Right lung (tissue), 5 donors: ENCODE results near the gene CLEC20A. TPM values are rescaled to one million over a fixed set of nuclear protein-coding genes. Genes with fewer than 3 reads are reported as not detected.
"Not testable (repeated sequence)": the region's sequence is repeated elsewhere in the genome, so short reads cannot be mapped to it uniquely, and the experiment has no call there.

Source experiments
- DNase-seq, 2 donors: peaks; one replicate each; pipeline ENCODE4 v3.0.0-alpha.2; 2013
- polyA plus RNA-seq, 5 donors: library from polyadenylated mRNA; unstranded; fragments of 120-200 nt; gene quantifications; one replicate each; pipeline versions ENCODE4 v1.2.1 to v1.2.3, GENCODE V29; 2013; ENCODE audit warnings: inconsistent platforms in 1 of 5, low replicate concordance in 1 of 5; ENCODE audit not compliant: insufficient read length in 5 of 5, insufficient read depth in 1 of 5

CLEC20A gene
- polyA plus RNA-seq, 5 donors, result 0.11 to 0.31 (median 0.18) TPM

DNA sequence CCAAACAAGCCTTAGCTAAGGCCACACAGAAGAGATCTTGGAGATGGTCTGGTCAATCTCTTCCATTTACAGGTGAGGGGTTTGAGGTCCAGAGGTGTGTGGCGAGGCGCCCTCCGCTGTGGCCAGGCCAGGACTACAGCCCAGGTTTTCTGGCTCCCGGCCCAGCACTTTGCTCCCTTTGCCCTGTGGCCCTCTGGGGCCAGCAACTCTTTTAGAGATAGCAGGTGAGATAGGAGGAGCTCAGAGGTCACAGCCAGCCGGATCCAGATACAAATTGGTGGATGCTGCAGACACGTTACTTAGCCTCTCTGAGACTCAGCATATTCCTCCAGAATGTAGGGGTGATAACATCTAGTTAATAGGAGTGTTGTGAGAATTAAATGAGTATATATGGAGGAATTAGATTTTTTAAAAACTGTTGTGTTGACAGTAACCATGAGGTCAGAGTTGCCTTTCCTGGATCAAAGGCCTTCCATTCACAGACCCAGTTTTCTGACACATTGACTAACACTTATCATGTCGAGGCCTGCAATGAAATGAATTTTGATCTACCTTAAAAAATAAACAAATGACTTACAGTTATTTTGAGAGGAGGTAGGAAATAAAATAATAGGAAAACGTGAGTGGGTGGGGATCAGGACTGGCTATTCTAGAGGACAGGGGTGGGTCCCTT lies 32.7 kb upstream of the CLEC20A start:
- no peak for DNase-seq

DNA sequence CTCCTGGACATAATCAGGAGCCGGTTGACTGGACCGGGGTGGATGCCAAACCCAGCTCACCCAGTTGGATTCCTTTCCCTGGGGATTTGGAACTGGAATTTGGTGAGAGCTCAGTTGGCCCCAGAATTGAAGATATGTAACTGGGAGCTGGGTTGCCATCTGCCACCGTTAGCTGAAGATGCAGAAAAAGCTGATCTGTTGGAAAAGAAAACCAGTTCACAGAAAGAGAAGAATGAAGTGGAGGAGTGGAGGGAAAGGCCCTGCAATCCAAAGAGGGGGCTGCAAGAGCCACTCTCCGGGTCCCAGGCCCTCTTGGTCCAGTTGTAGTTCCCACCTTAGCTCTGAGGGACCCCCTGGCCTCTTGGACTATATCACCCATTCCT lies 32.2 kb upstream of the CLEC20A start:
- no peak for DNase-seq

DNA sequence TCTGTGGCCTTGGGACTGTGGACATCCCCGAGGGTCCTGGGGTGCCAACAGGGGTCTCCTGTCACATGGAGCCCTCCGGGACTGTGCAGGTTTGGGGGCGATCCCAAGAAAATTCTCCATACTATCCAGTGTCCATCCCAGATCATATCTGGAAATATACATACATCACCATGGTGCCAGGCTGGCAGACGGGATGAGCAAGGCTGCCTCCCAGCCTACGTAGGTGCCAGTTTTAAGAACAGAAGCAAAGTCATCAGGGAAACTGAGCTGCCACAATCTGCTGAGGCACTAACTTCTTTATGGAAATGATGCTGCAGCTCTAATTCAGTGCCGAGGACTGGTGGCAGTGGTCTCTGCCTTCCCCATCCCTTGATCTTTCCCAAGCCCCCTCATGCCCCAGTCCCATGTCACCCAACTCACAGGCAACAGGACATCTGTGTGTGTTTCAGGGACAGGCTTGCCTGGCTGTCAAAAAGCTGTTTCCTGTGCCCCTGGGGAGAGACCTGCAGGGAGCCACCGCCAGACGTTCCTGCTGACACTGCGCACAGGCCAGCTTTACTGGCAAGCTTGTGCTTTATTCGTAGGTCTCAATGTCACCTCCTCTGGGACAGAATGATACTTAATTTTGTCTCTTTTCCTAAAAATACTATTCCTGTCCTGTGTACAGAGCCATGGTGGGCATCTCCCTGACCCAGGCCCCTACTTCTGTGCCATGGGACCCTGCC lies 31.6 kb upstream of the CLEC20A start:
- no peak for DNase-seq

DNA sequence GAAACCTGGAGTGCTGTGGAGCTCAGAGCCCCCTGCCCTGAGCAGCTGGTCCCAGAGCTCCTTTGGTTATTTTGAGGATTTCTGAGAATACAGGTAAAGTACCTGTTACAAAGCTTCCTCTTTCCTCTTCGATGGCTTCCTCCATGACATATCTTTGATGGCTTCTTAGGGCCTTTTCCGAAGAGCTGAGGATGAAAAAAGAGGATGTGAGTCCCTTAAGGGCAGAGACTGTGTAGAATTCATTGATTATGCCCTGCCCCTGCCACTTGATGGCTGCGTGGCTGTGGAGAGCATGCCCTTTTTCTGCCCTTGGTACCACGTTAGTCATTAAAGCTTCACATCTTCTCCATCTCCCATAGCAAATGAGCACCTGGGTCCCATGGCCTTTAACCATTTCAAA lies 30.4 kb upstream of the CLEC20A start:
- DNase-seq, result no peak

DNA sequence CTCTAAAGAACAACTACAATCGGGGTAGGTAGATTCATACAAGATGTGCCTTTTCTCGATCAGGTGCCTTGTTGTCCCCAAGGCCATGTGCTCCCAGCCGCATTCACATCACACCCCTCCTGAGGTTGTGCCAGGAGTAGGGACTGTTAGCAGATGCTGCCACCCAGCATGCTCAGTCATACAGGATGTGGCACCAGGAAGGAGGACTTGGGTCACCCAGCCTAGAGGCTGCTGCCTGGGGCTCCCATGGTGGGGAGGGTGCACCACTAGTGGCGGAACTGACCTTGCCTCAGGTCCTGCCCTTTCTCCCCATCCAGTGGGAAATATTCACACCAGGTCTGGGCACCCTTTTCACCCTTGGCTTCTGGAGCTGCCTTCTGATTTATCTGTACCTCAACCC lies 24.5 kb upstream of the CLEC20A start:
- no peak for DNase-seq

DNA sequence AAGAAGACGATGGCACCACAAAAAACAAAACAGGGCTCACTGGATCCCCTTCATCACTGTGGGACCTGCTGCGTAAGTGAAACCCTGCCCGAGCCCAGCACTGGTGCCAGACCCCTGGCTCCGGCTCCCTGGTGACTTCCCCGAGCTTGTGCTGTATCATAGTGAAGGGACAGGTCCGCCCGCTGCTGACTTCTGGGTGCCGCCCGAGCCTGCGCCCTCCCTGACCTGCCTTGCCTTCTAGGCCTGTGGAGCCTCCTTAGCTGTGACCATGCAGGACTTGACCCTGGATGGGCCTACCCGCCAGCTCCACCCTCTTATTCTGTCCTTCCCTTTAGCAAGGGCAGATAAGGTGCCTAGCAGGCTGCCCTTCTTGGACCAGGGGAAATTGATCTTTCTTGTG lies 24.0 kb upstream of the CLEC20A start:
- no peak for DNase-seq

DNA sequence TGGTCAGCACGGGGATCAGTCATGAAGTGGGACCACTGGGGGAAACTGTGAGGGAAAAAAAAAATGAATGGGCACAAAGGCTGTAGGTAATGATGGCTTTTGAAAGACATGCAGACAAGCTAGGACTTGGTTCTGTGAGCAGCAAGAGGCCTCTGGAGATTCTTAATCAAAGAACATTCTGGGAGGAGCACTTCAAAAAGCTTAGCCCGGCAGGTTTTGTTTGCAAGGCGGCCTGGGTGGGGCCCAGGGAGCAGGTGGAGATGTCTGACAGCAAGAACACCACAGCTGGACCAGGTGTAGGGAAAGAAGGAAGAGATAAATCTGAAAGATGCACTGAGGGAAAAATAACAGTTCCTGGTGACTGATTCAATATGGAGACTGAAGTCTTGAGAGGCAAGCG lies 22.1 kb upstream of the CLEC20A start:
- no peak for DNase-seq

DNA sequence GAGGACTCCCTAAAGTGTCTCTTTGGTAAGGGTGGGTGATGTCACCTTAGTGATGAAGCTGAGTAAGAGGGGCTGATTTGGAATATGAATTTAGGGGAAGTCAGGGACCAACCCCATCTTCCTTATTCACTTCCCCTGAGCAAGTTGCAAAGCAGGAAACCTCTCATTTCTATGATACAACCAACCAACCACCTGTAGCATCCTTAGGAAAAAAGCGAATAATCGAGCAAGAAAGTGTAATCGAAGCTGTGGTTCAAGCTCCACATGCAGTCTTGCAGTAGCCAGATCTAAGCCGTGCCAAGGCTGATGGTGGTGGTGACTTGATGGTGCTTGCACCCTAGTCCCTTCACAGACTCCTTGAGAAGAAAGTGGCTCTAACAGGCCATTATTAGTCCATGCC lies 19.3 kb upstream of the CLEC20A start:
- no peak for DNase-seq

DNA sequence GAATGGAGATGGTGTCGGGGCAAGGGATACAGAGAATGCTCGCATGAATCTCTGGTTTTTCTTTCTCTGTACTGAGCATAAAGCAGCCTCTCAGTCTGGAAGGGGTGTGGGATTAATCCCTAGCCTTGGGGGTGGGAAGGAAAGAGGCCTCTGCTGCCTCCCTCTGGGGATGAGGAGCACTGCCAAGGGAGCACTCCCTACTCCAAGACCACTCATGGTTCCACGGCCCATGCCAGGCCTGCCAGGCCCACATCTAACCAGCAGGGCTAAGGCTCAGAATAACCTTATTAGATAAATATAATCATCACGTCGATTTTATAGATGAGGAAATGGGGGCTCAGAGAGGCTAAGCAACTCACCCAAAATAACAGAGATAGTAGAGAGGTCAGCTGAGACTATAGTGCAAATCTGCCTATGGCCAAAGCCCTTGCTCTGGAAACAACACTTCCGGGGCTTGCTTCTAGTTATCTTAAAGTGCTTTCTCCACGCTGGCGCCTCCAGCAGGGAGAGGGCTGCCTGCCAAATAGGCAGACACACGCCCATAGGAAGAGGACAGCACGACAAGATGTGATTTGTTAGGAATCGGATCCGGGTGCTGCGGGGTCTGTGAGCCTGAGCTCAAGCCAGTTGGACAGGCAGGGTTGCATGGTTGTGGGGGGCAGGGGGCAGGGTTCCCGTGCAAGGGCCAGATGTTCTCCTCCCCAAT lies 16.7 kb upstream of the CLEC20A start:
- peak; percentile 48 to 56 for DNase-seq

DNA sequence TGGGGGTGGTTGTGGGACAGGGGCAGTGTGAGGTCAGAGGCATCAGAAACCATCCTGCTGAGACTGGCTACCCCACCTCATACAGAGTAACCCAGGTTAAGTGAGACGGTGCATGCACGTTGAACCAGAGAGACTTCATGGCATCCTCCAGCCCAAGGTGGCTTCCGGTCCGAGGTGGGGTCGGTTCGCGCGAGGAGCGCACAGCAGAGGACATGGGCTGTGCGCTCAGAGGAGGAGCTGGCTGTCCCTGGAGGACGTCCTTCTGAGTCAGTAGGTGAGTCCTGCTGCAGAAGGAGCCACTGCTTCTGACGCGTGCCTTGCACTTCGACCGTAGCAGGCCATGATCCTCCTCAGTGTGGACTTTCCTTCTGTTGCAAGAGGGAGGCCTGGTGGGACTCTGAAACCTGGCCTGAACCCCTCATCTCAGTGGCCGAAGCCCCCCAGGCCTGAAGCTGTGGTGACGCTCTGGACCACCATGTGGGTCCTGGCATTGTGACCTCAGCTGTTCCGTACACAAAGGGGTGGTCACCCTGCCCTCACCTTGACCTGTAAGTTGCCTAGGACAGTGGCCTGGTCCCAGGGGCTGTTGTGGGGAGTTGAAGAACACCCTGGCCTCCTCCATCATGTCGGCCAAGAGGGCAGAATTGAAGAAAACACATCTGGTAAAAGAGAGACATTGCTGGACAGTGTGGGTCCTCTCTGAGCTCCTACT lies 16.0 kb upstream of the CLEC20A start, which contains the start of gene TEX35:
TEX35 (plus strand) TSS at position 544 of the 712 bp plus-strand sequence; CDS start at position 624, 80 bp downstream.
- no peak for DNase-seq

DNA sequence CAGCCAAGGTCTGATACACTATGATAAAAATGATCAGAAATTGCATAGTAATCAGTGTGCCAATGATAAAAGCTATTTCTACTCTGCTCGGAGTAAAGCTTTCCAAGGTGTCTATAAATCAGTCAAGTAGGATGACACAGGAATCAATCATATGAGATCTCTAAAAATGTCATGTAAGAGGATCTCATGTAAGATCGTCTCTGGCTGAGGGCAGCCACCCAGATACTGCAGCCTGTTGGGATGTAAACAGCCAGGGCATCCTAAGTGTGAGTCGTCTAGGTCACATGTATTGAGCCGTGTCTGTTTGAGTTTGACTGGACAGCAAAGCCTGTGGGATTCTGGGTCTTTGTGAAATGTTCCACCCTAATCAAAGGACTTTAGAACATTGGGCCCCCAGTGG lies 13.4 kb upstream of the CLEC20A start:
- DNase-seq, result no peak

DNA sequence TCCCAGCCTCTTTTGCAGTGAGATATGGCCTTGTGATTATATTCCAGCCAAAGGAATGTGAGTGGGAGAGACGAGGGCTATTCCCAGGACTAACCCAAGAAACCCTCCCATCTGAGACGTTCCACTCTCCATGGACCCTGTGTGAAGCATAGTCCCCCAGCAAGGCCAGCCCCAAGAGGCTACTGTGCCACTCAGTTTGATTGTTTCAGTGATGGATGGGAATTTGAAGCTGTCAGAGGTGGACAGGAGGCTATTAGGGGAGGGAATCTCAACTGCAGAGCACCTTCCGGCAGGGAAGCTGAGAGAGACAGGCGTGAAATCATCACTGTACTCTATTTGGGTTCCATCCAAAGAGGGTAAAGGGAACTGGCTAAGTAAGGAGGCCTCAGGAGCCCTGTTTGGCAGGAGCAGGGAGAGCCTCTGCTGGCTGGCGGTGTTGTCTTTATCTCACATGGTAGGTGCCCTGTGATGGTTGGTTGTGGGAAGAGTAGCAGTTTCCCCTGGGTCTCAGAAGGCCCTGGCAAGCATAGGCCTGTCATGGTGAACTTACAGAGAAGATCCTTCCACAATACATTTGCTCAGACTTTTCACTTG lies 12.7 kb upstream of the CLEC20A start:
- DNase-seq, result no peak

DNA sequence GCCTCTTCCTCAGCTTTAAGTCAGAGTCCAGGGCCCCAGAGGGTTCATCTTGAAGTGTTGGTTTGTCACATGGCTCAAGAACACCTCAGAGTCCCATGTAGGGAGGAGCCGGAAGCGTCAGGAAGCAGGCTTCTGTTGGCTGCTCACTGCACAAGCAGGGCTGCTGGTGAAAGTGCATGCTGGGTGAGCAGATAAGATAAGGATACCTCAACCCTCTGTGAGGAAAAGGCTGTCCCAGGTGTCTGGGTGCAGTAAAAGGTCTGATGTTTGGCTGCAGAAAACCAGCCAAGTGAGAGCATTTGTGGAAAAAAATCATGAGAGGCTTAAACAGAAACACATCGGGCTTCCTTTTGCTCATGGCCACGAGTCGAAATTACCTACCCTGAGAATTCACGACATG lies 9.9 kb upstream of the CLEC20A start:
- no peak for DNase-seq

DNA sequence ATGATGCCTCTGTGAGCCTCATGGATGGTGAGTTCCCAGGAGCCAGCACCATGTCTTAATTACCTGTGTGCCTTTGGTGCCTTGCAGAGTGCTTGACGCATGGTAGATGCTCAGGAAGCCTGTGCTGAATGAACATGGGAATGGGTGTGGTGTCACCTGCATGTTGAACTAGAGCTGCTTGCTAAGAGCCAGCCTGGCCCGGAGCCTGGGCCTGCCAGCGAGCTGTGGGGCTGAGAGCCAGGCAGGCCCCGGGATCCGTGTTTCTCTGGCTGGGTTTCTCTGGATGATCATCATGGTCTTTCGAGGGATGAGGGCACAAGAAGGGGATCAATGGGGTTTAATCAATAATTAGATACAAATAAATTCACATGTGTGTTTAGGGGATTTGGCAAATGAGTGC lies 9.4 kb upstream of the CLEC20A start:
- no peak for DNase-seq

DNA sequence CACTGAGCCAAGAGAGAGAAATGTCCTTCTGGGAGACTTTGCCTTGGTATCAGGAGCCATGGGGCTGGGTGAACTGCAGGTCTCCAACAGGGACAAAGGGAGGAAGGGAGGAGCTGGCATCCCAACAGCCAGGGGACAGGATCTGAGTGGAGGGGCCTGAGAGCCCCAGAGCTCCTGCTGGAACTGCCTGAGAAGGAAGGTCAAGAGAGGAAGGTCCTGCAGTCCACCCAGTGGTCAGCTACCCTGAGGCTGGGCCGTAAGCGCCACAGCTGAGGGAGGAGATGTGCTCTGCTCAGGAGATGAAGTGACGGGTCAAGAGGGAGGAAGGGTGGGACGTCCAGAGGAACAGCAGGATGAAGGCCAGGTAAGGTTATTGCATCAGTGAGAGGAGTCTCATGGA lies 7.5 kb upstream of the CLEC20A start:
- DNase-seq, result no peak

DNA sequence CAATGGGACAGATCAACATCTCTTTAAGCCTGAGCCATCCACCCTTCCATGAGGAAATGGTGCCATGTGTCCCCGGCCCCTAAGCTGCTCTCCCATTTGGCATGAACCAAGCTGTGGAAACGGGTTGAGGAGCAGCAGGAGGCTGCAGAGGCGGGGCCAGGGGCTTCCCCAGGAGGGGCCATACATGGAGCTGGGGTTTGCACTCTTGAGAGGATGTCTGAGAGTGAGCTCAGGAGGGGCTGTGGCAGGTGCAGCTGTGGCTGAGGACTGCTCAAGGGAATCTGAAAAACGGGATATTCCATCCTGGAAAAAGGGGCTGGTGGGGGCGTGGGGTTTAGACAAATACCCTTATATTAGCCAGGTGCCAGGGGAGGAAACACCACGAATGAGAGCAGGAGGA lies 7.1 kb upstream of the CLEC20A start:
- DNase-seq, result no peak

DNA sequence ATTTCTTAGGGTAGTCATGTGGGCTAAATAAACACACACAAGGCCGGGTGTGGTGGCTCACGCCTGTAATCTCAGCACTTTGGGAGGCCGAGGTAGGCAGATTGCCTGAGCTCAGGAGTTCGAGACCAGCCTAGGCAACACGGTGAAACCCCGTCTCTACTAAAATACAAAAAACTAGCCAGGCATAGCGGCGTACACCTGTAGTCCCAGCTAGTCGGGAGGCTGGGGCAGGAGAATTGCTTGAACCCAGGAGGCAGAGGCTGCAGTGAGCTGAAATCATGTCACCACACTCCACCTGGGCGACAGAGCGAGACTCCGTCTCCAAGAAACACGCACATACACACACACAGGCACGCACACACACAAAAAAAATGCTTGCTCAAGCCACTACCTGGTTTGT lies 6.6 kb upstream of the CLEC20A start:
- DNase-seq, result not testable (repeated sequence)

DNA sequence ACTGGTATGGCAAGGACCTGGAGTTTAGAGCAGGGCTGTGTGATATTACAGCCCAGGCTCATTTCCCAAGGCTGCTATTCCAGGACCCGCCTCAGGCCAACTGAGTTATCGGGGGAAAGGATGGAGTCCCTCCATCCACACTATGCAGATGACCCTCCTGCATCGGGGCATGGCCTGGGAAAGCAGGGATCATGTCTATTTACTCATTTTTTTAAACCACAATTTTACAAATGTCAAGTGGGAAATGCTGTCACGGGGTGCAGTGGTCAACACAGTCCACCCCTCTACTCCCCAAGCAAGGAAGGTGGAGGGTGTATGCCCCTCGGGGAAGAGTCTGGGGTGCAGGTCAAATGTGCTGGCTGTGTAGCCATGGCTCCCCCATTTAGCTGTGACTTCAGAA lies 6.1 kb upstream of the CLEC20A start:
- no peak for DNase-seq

DNA sequence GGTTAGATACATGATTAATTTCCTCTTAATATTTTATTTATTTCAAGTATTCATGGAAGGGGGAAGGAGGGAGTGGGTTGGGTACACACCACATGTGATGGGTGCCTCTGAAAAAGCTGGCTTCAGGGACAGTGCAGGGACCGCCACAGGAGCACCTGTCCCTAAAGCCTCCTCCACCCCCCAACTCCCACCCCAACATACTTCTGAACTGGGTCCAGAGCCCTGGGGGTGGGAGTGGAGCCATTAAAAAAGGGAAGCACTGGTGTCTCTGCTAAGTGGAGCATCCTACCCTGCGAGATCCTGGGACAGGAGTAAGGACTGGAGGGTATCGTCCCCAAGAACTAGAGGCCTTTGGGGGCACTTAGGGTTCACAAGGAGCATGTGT lies 5.6 kb upstream of the CLEC20A start:
- DNase-seq, result no peak

DNA sequence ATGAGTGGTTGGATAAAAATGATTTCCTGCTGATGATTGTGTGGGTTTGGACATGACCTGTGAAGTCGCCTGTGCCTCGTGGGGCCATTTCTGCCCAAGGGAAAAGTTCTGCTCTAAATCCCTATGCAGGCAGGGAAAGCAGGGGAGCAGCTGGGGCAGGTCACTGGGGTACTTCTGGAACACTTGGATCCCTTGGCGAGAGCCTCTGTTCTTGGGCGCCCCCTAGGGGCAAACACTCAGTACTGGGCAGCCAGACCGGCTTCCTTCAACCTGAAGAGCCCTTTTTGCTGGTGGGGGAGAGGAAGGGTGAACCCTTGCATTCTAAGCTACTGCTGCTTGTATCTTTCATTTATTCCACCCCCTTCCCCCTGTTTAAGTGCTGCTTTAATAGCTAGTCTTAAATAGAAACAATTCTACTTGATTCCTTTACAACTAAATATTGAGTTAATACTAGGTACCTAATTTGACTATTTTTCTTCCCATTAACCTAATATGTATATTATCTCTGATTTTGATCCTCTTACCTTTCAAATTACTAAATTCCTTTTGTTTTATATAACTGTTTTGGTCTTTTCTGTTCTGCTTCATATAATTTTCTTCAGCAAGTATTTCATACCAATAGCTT lies 5.1 kb upstream of the CLEC20A start:
- DNase-seq, result peak; percentile 51 to 71

DNA sequence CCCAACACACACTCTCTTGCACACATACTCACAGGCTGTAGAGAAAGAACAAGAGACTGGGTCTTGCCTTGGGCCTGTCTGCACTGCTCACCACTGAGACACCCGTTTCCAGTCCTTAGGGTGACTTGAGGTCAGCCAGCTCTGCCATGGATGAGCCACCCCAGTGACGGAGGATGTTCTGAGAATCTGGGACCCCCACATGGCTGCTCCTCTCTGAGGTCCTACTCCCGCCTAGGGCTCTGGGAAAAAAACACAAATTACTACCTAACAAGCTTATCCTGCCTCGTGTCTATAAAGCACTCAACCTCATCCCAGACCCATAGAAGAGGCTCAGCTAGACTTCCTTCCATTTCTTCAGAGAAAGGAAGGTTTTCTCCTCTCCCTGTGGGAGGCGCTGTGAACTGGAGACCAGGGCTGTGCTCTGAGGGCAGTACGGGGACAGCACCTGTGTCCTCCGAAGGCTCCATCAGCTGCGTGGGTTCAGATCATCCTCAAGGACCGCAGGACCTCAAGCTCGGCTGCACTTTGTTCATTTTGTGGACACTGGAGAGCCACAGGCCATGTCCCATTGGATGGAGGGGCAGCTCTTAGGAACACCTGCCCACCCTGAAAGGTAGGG lies 4.3 kb upstream of the CLEC20A start:
- DNase-seq, result no peak
